HG02938 (cell line): ENCODE results near the gene TEDC1.

ENCODE experiments used
- ATAC-seq: cut with Tn5 transposase; IDR thresholded peaks from one replicate; pipeline ENCODE4 v1.9.1; 2021; ENCODE audit warnings: mild to moderate bottlenecking, moderate library complexity; ENCODE audit not compliant: unreplicated experiment

The TEDC1 gene

DNA sequence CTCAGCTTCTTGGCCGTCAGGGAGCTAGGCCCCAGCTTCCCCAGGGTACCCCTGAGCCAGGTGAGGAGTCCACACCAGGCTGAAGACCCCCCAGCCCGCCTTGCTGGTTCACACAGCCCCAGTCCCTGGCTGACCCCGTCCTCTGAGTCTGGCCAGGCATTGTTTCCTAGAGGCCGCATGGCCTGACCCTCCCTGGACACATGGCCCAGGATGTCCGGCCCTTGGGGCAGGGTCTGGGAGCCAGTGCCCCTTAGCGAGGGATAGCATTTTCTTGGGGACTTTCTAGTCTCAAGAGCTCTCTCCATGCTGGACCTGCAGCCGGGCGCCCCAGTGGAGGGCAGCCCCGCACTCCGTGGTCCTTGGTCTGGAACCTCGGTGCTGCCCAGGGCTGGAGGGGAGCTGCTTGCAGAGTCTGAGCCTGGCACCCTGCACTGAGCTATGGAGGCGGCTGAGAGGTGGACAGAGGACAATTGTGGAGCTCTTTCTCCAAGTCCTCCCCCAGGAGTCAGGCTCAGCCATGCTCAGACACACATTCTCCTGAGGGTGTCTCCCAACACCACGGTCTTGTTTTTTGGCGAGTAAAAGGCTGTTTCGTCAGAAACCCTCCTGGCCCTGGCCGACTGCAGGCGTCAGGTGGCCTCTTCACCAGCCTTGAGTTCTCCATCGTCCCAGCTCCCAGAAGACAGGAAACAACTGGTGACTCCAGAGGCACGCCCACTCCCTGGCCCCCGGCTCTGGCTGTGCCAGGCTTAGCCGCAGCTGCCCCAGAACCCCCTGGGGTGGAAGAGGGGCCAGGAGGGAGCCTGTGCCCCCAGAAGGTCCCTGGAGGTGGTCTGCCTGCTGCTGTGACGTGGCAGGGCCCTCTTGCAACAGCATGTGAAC, 34.1 kb upstream of the TEDC1 start:
- no peak for ATAC-seq

DNA sequence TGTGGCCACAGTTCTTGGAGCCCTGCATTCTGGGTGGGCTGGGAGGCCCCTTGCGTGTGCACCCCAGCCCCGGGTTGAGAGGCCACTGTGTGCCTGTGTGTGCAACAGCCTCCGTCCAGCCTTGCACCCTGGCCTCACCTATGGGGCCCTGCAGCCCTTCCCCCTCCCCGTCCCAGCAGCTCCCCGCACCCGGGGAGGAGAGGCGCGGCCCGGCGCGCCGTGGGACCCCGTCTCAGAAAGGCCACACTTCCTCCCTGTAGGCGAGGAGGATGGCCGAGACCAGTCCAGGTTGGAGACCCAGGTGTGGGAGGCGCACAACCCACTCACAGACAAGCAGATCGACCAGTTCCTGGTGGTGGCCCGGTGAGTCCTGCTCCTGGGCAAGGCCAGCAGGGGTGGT, 33.0 kb upstream of the TEDC1 start:
- no peak for ATAC-seq

GRCh38 chr14:105458571-105458970, 32.5 kb upstream of the TEDC1 start:
- no peak for ATAC-seq

GRCh38 chr14:105460116-105460515, 30.9 kb upstream of the TEDC1 start:
- no peak for ATAC-seq

- ATAC-seq, result no peak
Observed at GRCh38 chr14:105460616-105461015, 30.4 kb upstream of the TEDC1 start.

GRCh38 chr14:105461903-105462302, 29.1 kb upstream of the TEDC1 start:
- ATAC-seq, result no peak

- no peak for ATAC-seq
Observed at GRCh38 chr14:105464501-105464900, 26.5 kb upstream of the TEDC1 start.

GRCh38 chr14:105465209-105466031, 25.6 kb upstream of the TEDC1 start:
- ATAC-seq, result no peak

DNA sequence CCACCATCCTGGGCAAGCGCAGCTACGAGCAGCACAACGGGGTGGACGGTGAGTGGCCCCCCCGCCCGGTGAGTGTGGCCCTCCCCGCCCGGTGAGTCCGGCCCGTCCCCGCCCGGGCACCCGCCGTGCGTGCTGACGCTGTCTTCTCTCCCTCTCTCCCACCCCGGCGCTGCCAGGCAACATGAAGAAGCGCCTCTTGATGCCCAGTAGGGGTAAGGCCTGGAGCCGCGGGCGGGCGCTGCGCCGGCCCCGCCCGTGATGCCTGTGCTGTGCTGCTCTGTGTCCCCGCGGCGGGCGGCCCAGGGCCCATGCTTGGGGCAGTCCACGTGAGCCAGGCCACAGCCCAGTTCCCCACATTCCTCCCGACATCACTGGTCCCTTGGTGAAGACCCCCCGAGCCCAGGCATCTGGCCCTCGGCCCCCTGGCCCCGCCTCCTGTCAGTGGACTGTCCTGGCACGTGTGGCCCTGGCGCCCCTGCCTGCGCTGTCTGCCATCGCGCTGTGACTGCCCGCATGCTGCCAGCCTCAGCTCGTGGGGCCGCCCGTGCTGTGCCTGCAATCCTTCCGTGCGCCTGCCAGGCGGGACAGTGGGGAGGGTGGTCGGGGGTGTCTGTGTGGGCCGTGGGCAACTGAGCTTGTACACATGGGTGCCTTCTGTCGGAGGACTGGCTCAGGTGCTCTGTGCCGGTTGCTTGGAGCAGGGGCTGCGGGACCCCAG, 24.4 kb upstream of the TEDC1 start:
- ATAC-seq, result no peak

DNA sequence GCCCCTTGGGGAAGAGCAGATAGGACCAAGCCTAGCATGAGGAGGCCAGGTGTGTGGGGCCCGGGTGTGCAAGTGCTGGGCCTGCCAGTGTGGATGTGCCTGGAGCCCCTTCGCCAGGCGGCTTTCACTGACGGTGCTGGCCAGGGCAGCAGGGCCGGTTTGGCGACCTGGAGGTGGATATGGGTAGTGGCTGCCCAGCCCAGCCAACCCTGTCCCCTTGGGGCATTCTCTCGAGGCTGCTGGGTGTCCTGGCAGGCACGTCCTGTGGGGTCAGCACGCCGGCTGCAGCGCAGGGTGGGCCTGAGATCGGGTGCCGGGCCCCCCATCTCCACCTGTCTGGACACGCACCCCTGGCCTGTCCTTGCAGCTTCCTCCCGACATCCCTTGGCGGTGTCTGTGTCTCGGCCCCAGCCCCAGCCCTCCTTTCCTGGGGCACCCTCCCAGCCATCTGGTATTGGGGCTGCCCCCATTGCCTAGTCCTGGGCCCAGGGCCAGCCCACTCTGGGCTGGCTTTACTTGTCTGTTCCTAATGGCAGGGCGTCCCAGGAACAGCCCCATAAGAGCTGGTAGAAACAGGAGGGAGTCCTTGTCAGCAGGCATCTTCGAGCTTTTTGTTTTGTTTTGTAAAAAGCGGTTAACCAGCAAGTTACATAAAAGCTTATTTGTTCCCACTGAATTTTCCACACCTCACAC, 23.7 kb upstream of the TEDC1 start:
- no peak for ATAC-seq

- ATAC-seq, result no peak
Observed at GRCh38 chr14:105467942-105468471, 23.0 kb upstream of the TEDC1 start.

DNA sequence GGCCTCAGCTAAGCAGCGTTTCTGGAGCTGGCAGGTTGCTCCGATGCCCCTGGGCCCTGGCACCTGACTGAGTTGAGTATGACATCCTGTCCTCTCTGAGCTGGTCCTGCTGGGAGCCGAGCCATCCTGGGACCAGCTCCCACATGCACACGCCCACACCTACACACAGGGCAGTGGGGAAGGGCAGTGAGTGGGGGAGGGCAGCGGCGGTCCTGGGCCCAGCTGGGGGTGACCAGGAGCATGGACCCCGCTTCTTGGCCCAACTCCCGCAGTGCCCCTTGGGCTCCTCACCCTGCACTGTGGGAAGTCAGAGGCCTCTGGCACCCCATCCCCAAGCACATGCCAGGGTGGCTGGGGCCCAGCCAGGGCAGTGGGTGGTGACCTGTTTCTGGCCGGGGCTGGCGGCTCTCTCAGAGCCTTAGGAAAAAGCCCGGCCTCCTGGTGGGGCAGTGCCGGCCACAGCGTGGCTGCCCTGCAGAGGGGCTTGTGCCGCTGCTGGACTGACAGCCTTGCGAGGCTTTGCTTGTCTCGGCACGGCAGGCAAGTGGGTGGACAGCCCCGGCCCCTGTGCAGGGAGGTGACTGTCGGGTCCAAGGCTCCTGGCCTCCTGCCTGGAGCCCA, 22.3 kb upstream of the TEDC1 start:
- ATAC-seq, result no peak

DNA sequence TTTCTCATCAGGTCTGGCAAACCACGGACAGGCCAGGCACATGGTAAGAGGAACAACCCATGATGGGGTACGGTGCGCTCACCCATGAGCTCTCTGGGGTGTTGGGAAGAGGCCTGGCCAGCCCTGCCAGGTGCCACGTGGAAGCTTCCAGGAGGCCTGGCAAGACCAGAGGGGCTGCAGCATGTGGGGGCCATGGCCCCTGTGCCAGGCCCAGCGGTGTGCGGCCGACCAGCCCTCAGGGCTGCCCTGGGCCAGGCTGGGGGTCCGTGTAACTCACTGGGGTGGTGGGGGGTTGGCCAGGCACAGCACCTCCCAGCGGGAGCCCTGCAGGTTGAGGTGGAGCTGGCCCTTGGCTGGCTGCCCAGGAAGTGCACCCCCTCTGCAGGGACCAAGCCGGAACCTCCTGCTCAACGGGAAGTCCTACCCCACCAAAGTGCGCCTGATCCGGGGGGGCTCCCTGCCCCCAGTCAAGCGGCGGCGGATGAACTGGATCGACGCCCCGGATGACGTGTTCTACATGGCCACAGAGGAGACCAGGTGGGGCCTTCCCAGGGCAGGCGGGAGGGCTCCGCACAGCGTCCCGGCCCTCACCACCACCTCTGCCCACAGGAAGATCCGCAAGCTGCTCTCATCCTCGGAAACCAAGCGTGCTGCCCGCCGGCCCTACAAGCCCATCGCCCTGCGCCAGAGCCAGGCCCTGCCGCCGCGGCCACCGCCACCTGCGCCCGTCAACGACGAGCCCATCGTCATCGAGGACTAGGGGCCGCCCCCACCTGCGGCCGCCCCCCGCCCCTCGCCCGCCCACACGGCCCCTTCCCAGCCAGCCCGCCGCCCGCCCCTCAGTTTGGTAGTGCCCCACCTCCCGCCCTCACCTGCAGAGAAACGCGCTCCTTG, 21.3 kb upstream of the TEDC1 start:
- ATAC-seq, result no peak

GRCh38 chr14:105470350-105471296, 20.4 kb upstream of the TEDC1 start:
- no peak for ATAC-seq

- no peak for ATAC-seq
Observed at GRCh38 chr14:105471297-105471821, 19.7 kb upstream of the TEDC1 start.

GRCh38 chr14:105471823-105472485, 19.1 kb upstream of the TEDC1 start:
- no peak for ATAC-seq

DNA sequence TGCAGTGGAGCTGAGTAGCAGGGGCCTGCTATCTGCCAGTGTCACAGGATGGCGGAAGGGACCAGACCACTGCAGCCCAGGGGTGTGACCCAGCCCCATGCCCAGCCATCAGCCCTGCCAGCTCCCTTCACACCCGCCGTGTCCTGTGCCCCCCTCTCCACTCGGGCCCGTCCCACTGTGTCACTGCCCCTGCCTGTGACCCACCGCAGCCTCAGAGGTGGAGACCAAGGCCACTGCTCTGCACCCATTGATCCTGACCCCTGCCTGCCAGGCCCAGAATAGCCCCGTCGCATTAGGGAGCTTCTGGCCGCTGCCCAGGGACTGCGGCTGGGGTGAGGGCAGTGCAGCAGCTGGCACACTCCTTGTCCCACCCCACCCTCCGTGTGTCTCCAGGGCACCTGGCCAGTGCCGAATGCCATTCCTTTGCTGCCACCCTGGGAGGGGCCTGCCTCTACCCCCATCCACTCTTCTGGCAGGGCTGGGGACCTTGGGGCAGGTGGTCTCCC, 18.5 kb upstream of the TEDC1 start:
- ATAC-seq, result no peak
